GM21576 (cell line): ENCODE measurements around the gene CCS.
A peak's percentile ranks its signal among the peaks of the same experiment; 100 is the strongest.
"Not testable (repeated sequence)": the region's sequence is repeated elsewhere in the genome, so short reads cannot be mapped to it uniquely, and the experiment has no call there.

ENCODE experiments used
- ATAC-seq: cut with Tn5 transposase; IDR thresholded peaks from one replicate; pipeline ENCODE4 v1.9.1; 2021; ENCODE audit warnings: mild to moderate bottlenecking, moderate library complexity; ENCODE audit not compliant: unreplicated experiment

CCS gene

GRCh38 chr11:66625041-66625751 lies 32.2 kb downstream of the CCS start:
- no peak for ATAC-seq

- no peak for ATAC-seq
Measured at GRCh38 chr11:66625752-66626149, 32.8 kb downstream of the CCS start.

GRCh38 chr11:66626382-66626781 lies 33.4 kb downstream of the CCS start:
- ATAC-seq = no peak

- no peak for ATAC-seq
Measured at GRCh38 chr11:66626926-66627325, 33.9 kb downstream of the CCS start.

GRCh38 chr11:66628061-66628603 lies 35.1 kb downstream of the CCS start:
- ATAC-seq = no peak

GRCh38 chr11:66629356-66629755 lies 36.4 kb downstream of the CCS start:
- no peak for ATAC-seq

- ATAC-seq = no peak
Measured at GRCh38 chr11:66631883-66632282, 38.9 kb downstream of the CCS start.

- ATAC-seq = no peak
Measured at GRCh38 chr11:66632952-66633351, 40.0 kb downstream of the CCS start.

- ATAC-seq = no peak
Measured at GRCh38 chr11:66636411-66636810, 43.4 kb downstream of the CCS start.

- no peak for ATAC-seq
Measured at GRCh38 chr11:66637557-66638176, 44.7 kb downstream of the CCS start.

GRCh38 chr11:66638177-66639065 lies 45.4 kb downstream of the CCS start, which contains the start of gene RBM4:
Gene RBM4, plus strand, starts transcription at chr11:66638703. Its CDS starts 1,009 bp downstream, at chr11:66639712.
- ATAC-seq = peak; percentile 92

- ATAC-seq = no peak
Measured at GRCh38 chr11:66639066-66639813, 46.3 kb downstream of the CCS start.

GRCh38 chr11:66639814-66640340 lies 46.9 kb downstream of the CCS start:
- not testable (repeated sequence) for ATAC-seq

- no peak for ATAC-seq
Measured at GRCh38 chr11:66641834-66642233, 48.8 kb downstream of the CCS start.

GRCh38 chr11:66643745-66644437 lies 50.9 kb downstream of the CCS start:
- ATAC-seq = no peak

GRCh38 chr11:66646828-66647227 lies 53.8 kb downstream of the CCS start:
- no peak for ATAC-seq

GRCh38 chr11:66649903-66650302 lies 56.9 kb downstream of the CCS start:
- no peak for ATAC-seq

GRCh38 chr11:66651016-66651415 lies 58.0 kb downstream of the CCS start:
- no peak for ATAC-seq

GRCh38 chr11:66652651-66653050 lies 59.7 kb downstream of the CCS start:
- ATAC-seq = no peak

- ATAC-seq = no peak
Measured at GRCh38 chr11:66653123-66653522, 60.1 kb downstream of the CCS start.
